Neural cell (in vitro differentiated cells): ENCODE data around the gene RPUSD1. TPM values are rescaled to one million over a fixed set of nuclear protein-coding genes. Genes with fewer than 3 reads are reported as not detected.
"Not testable (repeated sequence)": the region's sequence is repeated elsewhere in the genome, so short reads cannot be mapped to it uniquely, and the experiment has no call there.

Source experiments
- H2AFZ ChIP-seq: fragments of 200-600, 300-800 bp; sonication (generic), shearing (Covaris generic); 2 replicates; pipeline ENCODE4 v1.6.0; 2014; ENCODE audit warnings: low read depth, mild to moderate bottlenecking, antibody characterized with exemption, low read length, moderate library complexity
- H3F3A ChIP-seq: fragments of 200-600 bp; shearing (Covaris generic); 2 replicates; pipeline ENCODE4 v1.6.1; 2016; ENCODE audit warnings: mild to moderate bottlenecking, moderate library complexity, mixed read lengths, antibody characterized with exemption, low read length; ENCODE audit not compliant: insufficient read depth, poor library complexity, severe bottlenecking
- H3K27ac ChIP-seq: fragments of 200-600, 300-800 bp; sonication (generic), shearing (Covaris generic); 2 replicates; pipeline ENCODE4 v1.5.1; 2014; ENCODE audit warnings: mild to moderate bottlenecking, low read length, moderate library complexity
- H3K27me3 ChIP-seq: fragments of 300-800, 200-600 bp; sonication (generic), shearing (Covaris generic); 2 replicates; pipeline ENCODE4 v1.6.0; 2014; ENCODE audit warnings: mild to moderate bottlenecking, low read depth, low read length, moderate library complexity; ENCODE audit not compliant: insufficient read depth
- H3K36me3 ChIP-seq: fragments of 300-800, 200-600 bp; sonication (generic), shearing (Covaris generic); 2 replicates; pipeline ENCODE4 v1.5.1; 2014; ENCODE audit warnings: mild to moderate bottlenecking, antibody characterized with exemption, low read length, moderate library complexity; ENCODE audit not compliant: insufficient read depth
- H3K4me2 ChIP-seq: fragments of 300-800, 200-600 bp; sonication (generic), shearing (Covaris generic); 2 replicates; pipeline ENCODE4 v1.6.0; 2014; ENCODE audit warnings: mild to moderate bottlenecking, low read length
- H3K4me3 ChIP-seq: fragments of 300-800, 200-600 bp; sonication (generic), shearing (Covaris generic); 2 replicates; pipeline ENCODE4 v1.5.1; 2014; ENCODE audit warnings: mild to moderate bottlenecking, low read length, moderate library complexity
- H3K79me2 ChIP-seq: fragments of 200-600 bp; shearing (Covaris generic); replicated peaks from 2 replicates; pipeline ENCODE4 v1.6.0; 2014; ENCODE audit warnings: mild to moderate bottlenecking, low read length, moderate library complexity; ENCODE audit not compliant: insufficient read depth
- H3K9ac ChIP-seq: fragments of 300-800, 200-600 bp; sonication (generic), shearing (Covaris generic); 2 replicates; pipeline ENCODE4 v1.6.1; 2016; ENCODE audit warnings: mild to moderate bottlenecking, low read length, mixed read lengths
- H3K9me2 ChIP-seq: fragments of 200-600 bp; shearing (Covaris generic); 2 replicates; pipeline ENCODE4 v1.6.1; 2016; ENCODE audit warnings: mild to moderate bottlenecking, low read length, mixed read lengths; ENCODE audit not compliant: insufficient read depth
- H3K9me3 ChIP-seq: fragments of 200-600, 300-800 bp; sonication (generic), shearing (Covaris generic); 2 replicates; pipeline ENCODE4 v1.6.1; 2016; ENCODE audit warnings: mild to moderate bottlenecking, mixed run types, low read length, moderate library complexity, mixed read lengths
- H4K20me1 ChIP-seq: fragments of 200-600 bp; shearing (Covaris generic); 2 replicates; pipeline ENCODE4 v1.6.1; 2016; ENCODE audit warnings: mild to moderate bottlenecking, mixed run types; ENCODE audit not compliant: insufficient read depth
- EP300 ChIP-seq: fragments of 450-650 bp; conservative IDR thresholded peaks from 2 replicates; pipeline ENCODE4 v1.6.1; 2014; ENCODE audit warnings: antibody characterized with exemption, mild to moderate bottlenecking, moderate library complexity; ENCODE audit not compliant: poor library complexity, severe bottlenecking
- EZH2 ChIP-seq: fragments of 200-600, 300-800 bp; shearing (Covaris generic), sonication (generic); IDR thresholded peaks from 2 replicates; pipeline ENCODE4 v1.6.1; 2014; ENCODE audit warnings: antibody characterized with exemption, low read length, borderline replicate concordance, mild to moderate bottlenecking; ENCODE audit not compliant: insufficient read depth, poor library complexity, severe bottlenecking
- MXI1 ChIP-seq: fragments of 450-650 bp; conservative IDR thresholded peaks from 2 replicates; pipeline ENCODE4 v1.6.1; 2014; ENCODE audit warnings: antibody characterized with exemption, mild to moderate bottlenecking; ENCODE audit not compliant: poor library complexity, severe bottlenecking
- POLR2AphosphoS5 ChIP-seq: IDR thresholded peaks from 2 replicates; pipeline ENCODE4 v1.6.1; 2012
- RAD21 ChIP-seq: fragments of 450-650 bp; conservative IDR thresholded peaks from 2 replicates; pipeline ENCODE4 v1.6.1; 2014; ENCODE audit warnings: antibody characterized with exemption, mild to moderate bottlenecking, moderate library complexity
- SMC3 ChIP-seq: fragments of 450-650 bp; conservative IDR thresholded peaks from 2 replicates; pipeline ENCODE4 v1.6.1; 2014; ENCODE audit warnings: antibody characterized with exemption, mild to moderate bottlenecking, moderate library complexity; ENCODE audit not compliant: poor library complexity
- TAF1 ChIP-seq: IDR thresholded peaks from 2 replicates; pipeline ENCODE4 v1.6.1; 2012; ENCODE audit warnings: low read depth
- polyA minus RNA-seq: library from RNA; depleted of rRNA, polyadenylated mRNA; stranded (reverse); fragments of >200 nt; gene quantifications from 2 replicates; pipeline ENCODE4 v1.2.3, GENCODE V29; 2014
- polyA plus RNA-seq: library from polyadenylated mRNA; depleted of rRNA; stranded (reverse); fragments of >200 nt; gene quantifications from 2 replicates; pipeline ENCODE4 v1.2.3, GENCODE V29; 2014
- TF ChIP-seq, protein P1 (sequence below): IDR thresholded peaks from 2 replicates; pipeline ENCODE4 v1.6.1; 2012; ENCODE audit warnings: borderline replicate concordance
- TF ChIP-seq, protein P2 (sequence below): fragments of 450-650 bp; IDR thresholded peaks from 2 replicates; pipeline ENCODE4 v1.5.1; 2014; ENCODE audit warnings: antibody characterized with exemption, mild to moderate bottlenecking, moderate library complexity; ENCODE audit not compliant: poor library complexity, severe bottlenecking

RPUSD1 gene, protein sequence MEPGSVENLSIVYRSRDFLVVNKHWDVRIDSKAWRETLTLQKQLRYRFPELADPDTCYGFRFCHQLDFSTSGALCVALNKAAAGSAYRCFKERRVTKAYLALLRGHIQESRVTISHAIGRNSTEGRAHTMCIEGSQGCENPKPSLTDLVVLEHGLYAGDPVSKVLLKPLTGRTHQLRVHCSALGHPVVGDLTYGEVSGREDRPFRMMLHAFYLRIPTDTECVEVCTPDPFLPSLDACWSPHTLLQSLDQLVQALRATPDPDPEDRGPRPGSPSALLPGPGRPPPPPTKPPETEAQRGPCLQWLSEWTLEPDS
- polyA plus RNA-seq = 42.4 and 44.8 TPM in 2 replicates
- 23.7 and 26.1 TPM in 2 replicates for polyA minus RNA-seq

DNA sequence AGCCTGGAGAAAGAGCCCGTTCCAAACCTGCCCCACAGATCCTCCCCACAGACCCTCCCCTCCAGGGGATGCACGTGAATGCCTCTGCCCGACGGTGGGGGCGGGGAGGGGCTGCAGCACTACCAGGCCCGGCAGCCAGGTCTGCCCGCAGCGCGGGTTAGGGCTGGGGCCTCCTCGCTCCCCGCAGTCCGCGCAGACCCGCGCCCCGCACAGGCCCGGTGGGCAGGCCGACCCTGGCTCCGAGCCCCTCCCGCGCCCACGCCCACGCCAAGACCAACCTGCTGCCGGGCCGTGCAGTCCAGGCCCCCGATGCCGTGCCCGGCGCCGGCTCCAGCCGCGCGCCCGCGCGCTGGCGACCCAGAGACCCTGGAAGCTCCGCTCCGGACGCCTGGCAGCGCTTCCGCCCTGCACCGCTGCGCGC lies at the start of gene RPUSD1:
RPUSD1 (minus strand) TSS at position 404 of the 421 bp plus-strand sequence. CDS start 644 bp downstream, outside the sequence.
- Histone ChIP-seq H3K79me2 (peaks cover 9% of the 10 kb centered on the region), H3K9ac (peak within 1 kb of the TSS; percentile 72), H3K36me3 (no peaks in the 10 kb centered on the region), H3K27ac (peak within 1 kb of the TSS; percentile 42), H3F3A (no peaks in the 10 kb centered on the region), H3K4me2 (peak within 1 kb of the TSS; percentile 78), H3K27me3 (no peaks in the 10 kb centered on the region), H3K4me3 (peak within 1 kb of the TSS; percentile 95), H2AFZ (no peak within 1 kb of the TSS), H3K9me2 (no peaks in the 10 kb centered on the region), H4K20me1 (no peaks in the 10 kb centered on the region), H3K9me3 (no peaks in the 10 kb centered on the region)
- no peak for TF ChIP-seq EP300
- TF ChIP-seq SMC3 = peak; percentile 22
- TF ChIP-seq RAD21 = no peak
- TF ChIP-seq TAF1 = peak; percentile 4
- TF ChIP-seq, protein P1, sequence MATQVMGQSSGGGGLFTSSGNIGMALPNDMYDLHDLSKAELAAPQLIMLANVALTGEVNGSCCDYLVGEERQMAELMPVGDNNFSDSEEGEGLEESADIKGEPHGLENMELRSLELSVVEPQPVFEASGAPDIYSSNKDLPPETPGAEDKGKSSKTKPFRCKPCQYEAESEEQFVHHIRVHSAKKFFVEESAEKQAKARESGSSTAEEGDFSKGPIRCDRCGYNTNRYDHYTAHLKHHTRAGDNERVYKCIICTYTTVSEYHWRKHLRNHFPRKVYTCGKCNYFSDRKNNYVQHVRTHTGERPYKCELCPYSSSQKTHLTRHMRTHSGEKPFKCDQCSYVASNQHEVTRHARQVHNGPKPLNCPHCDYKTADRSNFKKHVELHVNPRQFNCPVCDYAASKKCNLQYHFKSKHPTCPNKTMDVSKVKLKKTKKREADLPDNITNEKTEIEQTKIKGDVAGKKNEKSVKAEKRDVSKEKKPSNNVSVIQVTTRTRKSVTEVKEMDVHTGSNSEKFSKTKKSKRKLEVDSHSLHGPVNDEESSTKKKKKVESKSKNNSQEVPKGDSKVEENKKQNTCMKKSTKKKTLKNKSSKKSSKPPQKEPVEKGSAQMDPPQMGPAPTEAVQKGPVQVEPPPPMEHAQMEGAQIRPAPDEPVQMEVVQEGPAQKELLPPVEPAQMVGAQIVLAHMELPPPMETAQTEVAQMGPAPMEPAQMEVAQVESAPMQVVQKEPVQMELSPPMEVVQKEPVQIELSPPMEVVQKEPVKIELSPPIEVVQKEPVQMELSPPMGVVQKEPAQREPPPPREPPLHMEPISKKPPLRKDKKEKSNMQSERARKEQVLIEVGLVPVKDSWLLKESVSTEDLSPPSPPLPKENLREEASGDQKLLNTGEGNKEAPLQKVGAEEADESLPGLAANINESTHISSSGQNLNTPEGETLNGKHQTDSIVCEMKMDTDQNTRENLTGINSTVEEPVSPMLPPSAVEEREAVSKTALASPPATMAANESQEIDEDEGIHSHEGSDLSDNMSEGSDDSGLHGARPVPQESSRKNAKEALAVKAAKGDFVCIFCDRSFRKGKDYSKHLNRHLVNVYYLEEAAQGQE = peak; percentile 31

DNA sequence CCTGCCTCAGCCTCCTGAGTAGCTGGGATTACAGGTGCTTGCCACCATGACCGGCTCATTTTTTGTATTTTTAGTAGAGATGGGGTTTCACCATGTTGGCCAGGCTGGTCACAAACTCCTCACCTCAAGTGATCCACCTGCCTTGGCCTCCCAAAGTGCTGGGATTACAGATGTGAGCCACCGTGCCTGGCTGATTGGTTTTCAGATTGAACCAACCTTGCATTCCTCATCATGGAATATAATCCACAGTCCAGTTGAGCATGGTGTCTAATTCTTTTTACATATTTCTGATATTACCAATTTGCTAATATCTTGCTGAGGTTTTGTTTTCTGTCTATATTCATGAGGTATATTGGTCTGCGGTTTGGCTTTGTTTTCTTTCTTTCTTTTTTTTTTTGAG lies 48.6 kb upstream of the RPUSD1 start:
- not testable (repeated sequence) for H3K4me3 ChIP-seq, H3K9me2 ChIP-seq, H3F3A ChIP-seq, H4K20me1 ChIP-seq, H3K9ac ChIP-seq, H3K36me3 ChIP-seq, H3K79me2 ChIP-seq, H3K4me2 ChIP-seq, H2AFZ ChIP-seq, H3K27ac ChIP-seq, H3K27me3 ChIP-seq
- peaks cover 12% of the 10 kb centered on the region for H3K9me3 ChIP-seq

DNA sequence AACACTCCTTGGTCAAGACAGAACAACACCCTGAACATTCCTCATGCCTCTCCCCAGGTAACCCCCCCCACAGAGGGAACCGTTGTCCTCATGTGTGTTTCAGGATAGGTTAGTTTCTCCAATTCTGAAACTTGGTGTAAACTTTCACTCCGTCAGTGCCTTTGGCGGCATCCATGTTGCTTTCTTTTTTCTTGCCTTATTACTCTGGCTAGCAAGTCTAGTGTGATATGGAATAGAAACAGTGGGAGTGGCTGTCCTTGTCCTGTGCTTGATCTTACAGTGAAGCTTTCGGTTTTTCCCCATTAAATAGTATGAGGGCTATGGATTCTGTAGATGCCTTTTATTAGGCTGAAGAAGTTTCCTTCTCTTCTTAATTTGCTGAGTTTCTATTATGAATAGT lies 48.0 kb upstream of the RPUSD1 start:
- Histone ChIP-seq H3K9ac (no peak overlapping the region), H3K4me2 (no peak overlapping the region), H3K4me3 (no peak overlapping the region), H3F3A (no peaks in the 10 kb centered on the region), H3K27me3 (no peaks in the 10 kb centered on the region), H4K20me1 (no peaks in the 10 kb centered on the region), H3K9me3 (peaks cover 12% of the 10 kb centered on the region), H3K36me3 (no peaks in the 10 kb centered on the region), H3K79me2 (no peaks in the 10 kb centered on the region), H3K27ac (no peak overlapping the region), H3K9me2 (no peaks in the 10 kb centered on the region), H2AFZ (no peak overlapping the region)
- no peak for TF ChIP-seq POLR2AphosphoS5
- no peak for TF ChIP-seq RAD21
- TF ChIP-seq, protein P1 = no peak
- TF ChIP-seq, protein P2, sequence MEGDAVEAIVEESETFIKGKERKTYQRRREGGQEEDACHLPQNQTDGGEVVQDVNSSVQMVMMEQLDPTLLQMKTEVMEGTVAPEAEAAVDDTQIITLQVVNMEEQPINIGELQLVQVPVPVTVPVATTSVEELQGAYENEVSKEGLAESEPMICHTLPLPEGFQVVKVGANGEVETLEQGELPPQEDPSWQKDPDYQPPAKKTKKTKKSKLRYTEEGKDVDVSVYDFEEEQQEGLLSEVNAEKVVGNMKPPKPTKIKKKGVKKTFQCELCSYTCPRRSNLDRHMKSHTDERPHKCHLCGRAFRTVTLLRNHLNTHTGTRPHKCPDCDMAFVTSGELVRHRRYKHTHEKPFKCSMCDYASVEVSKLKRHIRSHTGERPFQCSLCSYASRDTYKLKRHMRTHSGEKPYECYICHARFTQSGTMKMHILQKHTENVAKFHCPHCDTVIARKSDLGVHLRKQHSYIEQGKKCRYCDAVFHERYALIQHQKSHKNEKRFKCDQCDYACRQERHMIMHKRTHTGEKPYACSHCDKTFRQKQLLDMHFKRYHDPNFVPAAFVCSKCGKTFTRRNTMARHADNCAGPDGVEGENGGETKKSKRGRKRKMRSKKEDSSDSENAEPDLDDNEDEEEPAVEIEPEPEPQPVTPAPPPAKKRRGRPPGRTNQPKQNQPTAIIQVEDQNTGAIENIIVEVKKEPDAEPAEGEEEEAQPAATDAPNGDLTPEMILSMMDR = no peak
- TF ChIP-seq MXI1 = no peak
- no peak for TF ChIP-seq EP300
- TF ChIP-seq SMC3 = no peak
- no peak for TF ChIP-seq TAF1
- TF ChIP-seq EZH2 = no peak
